Liver (tissue), 9 donors: ENCODE results near the gene PLA2G4A. TPM values are rescaled to one million over a fixed set of nuclear protein-coding genes. Genes with fewer than 3 reads are reported as not detected.

ENCODE experiments used
- DNase-seq: peaks from one replicate; pipeline ENCODE4 v3.0.0-alpha.2; 2017; ENCODE audit warnings: low spot score
- H3K27ac ChIP-seq, 2 donors: one replicate each; pipeline ENCODE4 v1.7.0; 2013; ENCODE audit warnings: inconsistent platforms in 2 of 2, low read length in 2 of 2, control low read depth in 1 of 2, low read depth in 1 of 2, mild to moderate bottlenecking in 1 of 2
- H3K27me3 ChIP-seq, 4 donors: one replicate each; pipeline versions ENCODE4 v1.6.1 to v1.7.0; 2013; ENCODE audit warnings: low read length in 3 of 4, inconsistent platforms in 1 of 4, mild to moderate bottlenecking in 1 of 4, moderate library complexity in 1 of 4; ENCODE audit not compliant: control insufficient read depth in 4 of 4, insufficient read depth in 4 of 4
- H3K36me3 ChIP-seq, 4 donors: one replicate each; pipeline versions ENCODE4 v1.6.1 to v1.7.0; 2013; ENCODE audit warnings: low read length in 3 of 4, mild to moderate bottlenecking in 3 of 4, low read depth in 1 of 4, moderate library complexity in 1 of 4; ENCODE audit not compliant: control insufficient read depth in 4 of 4, insufficient read depth in 3 of 4
- H3K4me1 ChIP-seq, 4 donors: one replicate each; pipeline versions ENCODE4 v1.6.1 to v1.7.0; 2013; ENCODE audit warnings: low read length in 3 of 4, mild to moderate bottlenecking in 3 of 4, moderate library complexity in 1 of 4; ENCODE audit not compliant: control insufficient read depth in 4 of 4, insufficient read depth in 4 of 4
- H3K4me3 ChIP-seq, 3 donors: one replicate each; pipeline versions ENCODE4 v1.6.1 to v1.7.0; 2013; ENCODE audit warnings: low read length in 3 of 3, control low read depth in 1 of 3, low read depth in 1 of 3, mild to moderate bottlenecking in 1 of 3
- H3K9ac ChIP-seq, 2 donors: one replicate each; pipeline ENCODE4 v1.7.0; 2013; ENCODE audit warnings: low read length in 2 of 2, mild to moderate bottlenecking in 2 of 2, moderate library complexity in 2 of 2, control low read depth in 1 of 2, low read depth in 1 of 2
- H3K9me3 ChIP-seq, 4 donors: one replicate each; pipeline versions ENCODE4 v1.6.1 to v1.7.0; 2013; ENCODE audit warnings: low read length in 3 of 4; ENCODE audit not compliant: control insufficient read depth in 4 of 4
- FOXA1 ChIP-seq: IDR thresholded peaks from 2 replicates; pipeline ENCODE4 v1.6.1; 2016; ENCODE audit warnings: antibody characterized with exemption
- FOXA2 ChIP-seq: IDR thresholded peaks from 2 replicates; pipeline ENCODE4 v1.6.1; 2016; ENCODE audit warnings: antibody characterized with exemption
- GABPA ChIP-seq, 2 donors: IDR thresholded peaks in 1 of 2; conservative IDR thresholded peaks in 1 of 2; 2 replicates each; pipeline ENCODE4 v1.6.1; 2016; ENCODE audit warnings: antibody characterized with exemption in 2 of 2, mild to moderate bottlenecking in 1 of 2, moderate library complexity in 1 of 2
- HNF4G ChIP-seq: IDR thresholded peaks from 2 replicates; pipeline ENCODE4 v1.6.1; 2016; ENCODE audit warnings: antibody characterized with exemption
- JUND ChIP-seq, 2 donors: IDR thresholded peaks; 2 replicates each; pipeline ENCODE4 v1.6.1; 2016; ENCODE audit warnings: antibody characterized with exemption in 2 of 2
- REST ChIP-seq: IDR thresholded peaks from 2 replicates; pipeline ENCODE4 v1.6.1; 2016; ENCODE audit warnings: antibody characterized with exemption, mild to moderate bottlenecking
- SP1 ChIP-seq: IDR thresholded peaks from 2 replicates; pipeline ENCODE4 v1.6.1; 2018; ENCODE audit warnings: antibody characterized with exemption, mild to moderate bottlenecking
- TAF1 ChIP-seq: conservative IDR thresholded peaks from 2 replicates; pipeline ENCODE4 v1.6.1; 2016; ENCODE audit warnings: antibody characterized with exemption, mild to moderate bottlenecking
- YY1 ChIP-seq: IDR thresholded peaks from 2 replicates; pipeline ENCODE4 v1.6.1; 2016; ENCODE audit warnings: antibody characterized with exemption, mild to moderate bottlenecking
- ZBTB33 ChIP-seq: IDR thresholded peaks from 2 replicates; pipeline ENCODE4 v1.6.1; 2016; ENCODE audit warnings: antibody characterized with exemption
- WGBS: extraction: QIAGEN DNeasy Blood & Tissue Kit; methylation state at CpG from one replicate; pipeline ENCODE4 v1.1.7; 2013; 5-methylcytosine and 5-hydroxymethylcytosine counted together
- polyA plus RNA-seq, 2 donors: library from polyadenylated mRNA; stranded (reverse) in 1 of 2; unstranded in 1 of 2; fragments of 200-250 nt in 1 of 2; fragments of >200 nt in 1 of 2; fragmentation: Nextera tagmentation in 1 of 2; extraction: Ambion mirVana in 1 of 2; gene quantifications; one replicate each; pipeline versions ENCODE4 v1.2.1 to v1.2.3, GENCODE V29; 2013 to 2015
- total RNA-seq, 2 donors: library from RNA; depleted of rRNA; stranded (reverse); fragments of >200 nt; gene quantifications; one replicate each; pipeline ENCODE4 v1.2.3, GENCODE V29; 2014
- TF ChIP-seq, protein P1 (sequence below): IDR thresholded peaks from 2 replicates; pipeline ENCODE4 v1.6.1; 2016; ENCODE audit warnings: antibody characterized with exemption
- TF ChIP-seq, protein P2 (sequence below): IDR thresholded peaks from 2 replicates; pipeline ENCODE4 v1.6.1; 2016; ENCODE audit warnings: antibody characterized with exemption
- TF ChIP-seq, protein P3 (sequence below): fragments of 150-350 bp; IDR thresholded peaks from 2 replicates; pipeline ENCODE4 v1.5.1; 2017; ENCODE audit warnings: improper control_type of control experiment, low read depth, low read length; ENCODE audit not compliant: missing input control
- donor health status: healthy.
- donor health status: healthy.
- donor health status: healthy.
- donor health status: healthy.
- donor health status: healthy.

The PLA2G4A gene
- total and polyA plus RNA-seq, 4 donors: 0.39 to 2.5 (median 1.1) TPM

DNA sequence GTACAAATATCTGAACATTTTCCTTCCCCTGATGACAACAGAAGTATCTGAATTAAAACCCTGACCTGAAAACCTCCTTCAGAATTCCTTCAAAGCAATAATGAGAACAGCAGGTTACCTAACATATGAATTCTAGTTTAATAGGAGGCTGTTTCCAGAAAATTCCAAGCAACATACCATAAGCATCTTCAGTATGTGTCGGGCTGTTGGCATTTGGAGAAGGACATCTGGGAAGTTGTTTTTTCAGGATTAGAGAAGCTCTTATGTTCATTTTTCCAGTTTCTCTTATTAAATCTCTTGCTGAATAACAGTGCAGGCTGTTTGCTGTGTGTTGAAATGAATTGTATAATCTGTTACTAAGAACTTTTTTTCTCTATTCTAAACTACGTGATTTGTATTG, 101.5 kb downstream of the PLA2G4A start:
- H3K4me3 ChIP-seq: no peak overlapping the region
- DNase-seq: no peak
- H3K36me3 ChIP-seq: no peaks in the 10 kb centered on the region
- H3K9ac ChIP-seq: no peak overlapping the region
- WGBS: 94% methylated on average over 2 of the region's 2 CpGs
- H3K27ac ChIP-seq: no peak overlapping the region
- no peak for TF ChIP-seq ZBTB33
- TF ChIP-seq, protein P1, sequence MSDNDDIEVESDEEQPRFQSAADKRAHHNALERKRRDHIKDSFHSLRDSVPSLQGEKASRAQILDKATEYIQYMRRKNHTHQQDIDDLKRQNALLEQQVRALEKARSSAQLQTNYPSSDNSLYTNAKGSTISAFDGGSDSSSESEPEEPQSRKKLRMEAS: no peak
- TF ChIP-seq, protein P2, sequence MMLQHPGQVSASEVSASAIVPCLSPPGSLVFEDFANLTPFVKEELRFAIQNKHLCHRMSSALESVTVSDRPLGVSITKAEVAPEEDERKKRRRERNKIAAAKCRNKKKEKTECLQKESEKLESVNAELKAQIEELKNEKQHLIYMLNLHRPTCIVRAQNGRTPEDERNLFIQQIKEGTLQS: no peak
- TF ChIP-seq REST: no peak
- TF ChIP-seq GABPA (IDR thresholded peaks at IDR 0.05 in 1 of 2, conservative IDR thresholded peaks at IDR 0.05 in 1 of 2): no peak
- no peak for TF ChIP-seq YY1
- TF ChIP-seq TAF1: no peak
- TF ChIP-seq FOXA1: no peak
- TF ChIP-seq FOXA2: no peak
- no peak for TF ChIP-seq SP1
- TF ChIP-seq, protein P3, sequence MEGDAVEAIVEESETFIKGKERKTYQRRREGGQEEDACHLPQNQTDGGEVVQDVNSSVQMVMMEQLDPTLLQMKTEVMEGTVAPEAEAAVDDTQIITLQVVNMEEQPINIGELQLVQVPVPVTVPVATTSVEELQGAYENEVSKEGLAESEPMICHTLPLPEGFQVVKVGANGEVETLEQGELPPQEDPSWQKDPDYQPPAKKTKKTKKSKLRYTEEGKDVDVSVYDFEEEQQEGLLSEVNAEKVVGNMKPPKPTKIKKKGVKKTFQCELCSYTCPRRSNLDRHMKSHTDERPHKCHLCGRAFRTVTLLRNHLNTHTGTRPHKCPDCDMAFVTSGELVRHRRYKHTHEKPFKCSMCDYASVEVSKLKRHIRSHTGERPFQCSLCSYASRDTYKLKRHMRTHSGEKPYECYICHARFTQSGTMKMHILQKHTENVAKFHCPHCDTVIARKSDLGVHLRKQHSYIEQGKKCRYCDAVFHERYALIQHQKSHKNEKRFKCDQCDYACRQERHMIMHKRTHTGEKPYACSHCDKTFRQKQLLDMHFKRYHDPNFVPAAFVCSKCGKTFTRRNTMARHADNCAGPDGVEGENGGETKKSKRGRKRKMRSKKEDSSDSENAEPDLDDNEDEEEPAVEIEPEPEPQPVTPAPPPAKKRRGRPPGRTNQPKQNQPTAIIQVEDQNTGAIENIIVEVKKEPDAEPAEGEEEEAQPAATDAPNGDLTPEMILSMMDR: no peak
- no peak for TF ChIP-seq JUND (IDR thresholded peaks at IDR 0.05)
- no peaks in the 10 kb centered on the region for H3K27me3 ChIP-seq
- H3K4me1 ChIP-seq: no peaks in the 10 kb centered on the region
- no peaks in the 10 kb centered on the region for H3K9me3 ChIP-seq

GRCh38 chr1:186937016-186937670, 108.4 kb downstream of the PLA2G4A start:
- no peaks in the 10 kb centered on the region for H3K27me3 ChIP-seq
- H3K9ac ChIP-seq: no peak overlapping the region
- H3K36me3 ChIP-seq: no peaks in the 10 kb centered on the region
- H3K9me3 ChIP-seq: no peaks in the 10 kb centered on the region
- H3K4me3 ChIP-seq: no peak overlapping the region
- no peaks in the 10 kb centered on the region for H3K4me1 ChIP-seq
- no peak for DNase-seq
- TF ChIP-seq, protein P2: no peak
- TF ChIP-seq, protein P1: no peak
- TF ChIP-seq HNF4G: no peak
- no peak overlapping the region for H3K27ac ChIP-seq
- 68% methylated on average over 3 of the region's 3 CpGs for WGBS
